ENCODE data around the gene TGOLN2. TPM values are rescaled to one million over a fixed set of nuclear protein-coding genes. Genes with fewer than 3 reads are reported as not detected.

Gene TGOLN2
- total and polyA plus RNA-seq, 2 of the 13 experiments (the other 11 are each of a cell fraction or from before 2014, with no cell fraction given), result 99.6 to 155 TPM

- TF ChIP-seq ARID5B (CRISPR knock-in tag; IDR thresholded peaks at IDR 0.05) (peak; percentile 64), ZKSCAN1 (IDR thresholded peaks at IDR 0.05; ENCODE audit: low read length) (no peak; the same call in 1 of the 2 replicates), CENPBD1 (CRISPR knock-in tag; IDR thresholded peaks at IDR 0.05; ENCODE audit: borderline replicate concordance, low read depth) (peak; percentile 96), TAF1 (CRISPR knock-in tag; IDR thresholded peaks at IDR 0.05) (peak; percentile 100), TRIM22 (IDR thresholded peaks at IDR 0.05) (no peak), THAP7 (CRISPR knock-in tag; IDR thresholded peaks at IDR 0.05) (no peak; the same call in 1 of the 2 replicates), TBX3 (IDR thresholded peaks at IDR 0.05; ENCODE audit: borderline replicate concordance) (0 out of 2 replicates have a peak, but pooled peaks have one; percentile 35), LCORL (IDR thresholded peaks at IDR 0.05) (no peak), LCORL (CRISPR knock-in tag; IDR thresholded peaks at IDR 0.05) (peak; percentile 84; the same call in 1 of the 2 replicates), ELK4 (CRISPR knock-in tag; IDR thresholded peaks at IDR 0.05; ENCODE audit: borderline replicate concordance) (peak; percentile 51; the same call in 1 of the 2 replicates), ZNF577 (CRISPR knock-in tag; IDR thresholded peaks at IDR 0.05; ENCODE audit: borderline replicate concordance, low read depth) (0 out of 2 replicates have a peak, but pooled peaks have one; percentile 81), ZNF883 (CRISPR knock-in tag; IDR thresholded peaks at IDR 0.05; ENCODE audit: not compliant biosample characterization) (peak; percentile 83), ATF7 (IDR thresholded peaks at IDR 0.05) (no peak), ATF7 (CRISPR knock-in tag; IDR thresholded peaks at IDR 0.05) (peak; percentile 89; the same call in 1 of the 2 replicates), RAD21 (CRISPR knock-in tag; IDR thresholded peaks at IDR 0.05) (peak; percentile 67), SOX5 (CRISPR knock-in tag; IDR thresholded peaks at IDR 0.05; ENCODE audit: borderline replicate concordance) (peak; percentile 74; the same call in 1 of the 2 replicates), TP53 (CRISPR knock-in tag; conservative IDR thresholded peaks at IDR 0.05) (no peak; the same call in 1 of the 2 replicates), ETV5 (CRISPR knock-in tag; IDR thresholded peaks at IDR 0.05; ENCODE audit: borderline replicate concordance) (peak; percentile 76; the same call in 1 of the 2 replicates), ZEB1 (IDR thresholded peaks at IDR 0.05; ENCODE audit: insufficient replicate concordance, low read depth) (no peak), ATF2 (CRISPR knock-in tag; IDR thresholded peaks at IDR 0.05) (peak; percentile 36; the same call in 1 of the 2 replicates)
Measured at GRCh38 chr2:85354286-85355072, 26.7 kb upstream of the TGOLN2 start, which contains the start of the genes ELMOD3 and RETSAT (continued).

Data from HepG2 (cell line).